K562 (cell line): ENCODE results near the gene YPEL5. TPM values are rescaled to one million over a fixed set of nuclear protein-coding genes. Genes with fewer than 3 reads are reported as not detected.
A peak's percentile ranks its signal among the peaks of the same experiment; 100 is the strongest.

ENCODE experiments used
- ADNP ChIP-seq: fragments of 200-800 bp; sonication (Bioruptor generic); IDR thresholded peaks from 2 replicates; pipeline ENCODE4 v1.6.1; 2016; ENCODE audit warnings: missing genetic modification characterization, missing compliant biosample characterization
- ATF1 ChIP-seq, 2 experiments: fragments of 450-650 bp in 1 of 2; IDR thresholded peaks; 2 replicates each; pipeline ENCODE4 v1.6.1; 2016; ENCODE audit warnings: missing compliant biosample characterization in 1 of 2, missing genetic modification characterization in 1 of 2
- BCOR ChIP-seq: fragments of 450-650 bp; IDR thresholded peaks from 2 replicates; pipeline ENCODE4 v1.6.1; 2016
- BHLHE40 ChIP-seq: IDR thresholded peaks from 2 replicates; pipeline ENCODE4 v1.6.1; 2011; ENCODE audit warnings: low read length, improper control_type of control experiment
- CHD4 ChIP-seq: fragments of 200-600 bp; sonication (generic); IDR thresholded peaks from 3 replicates; pipeline ENCODE4 v1.6.1; 2012; ENCODE audit warnings: low read depth, mild to moderate bottlenecking, mixed read lengths, low read length, inconsistent platforms; ENCODE audit not compliant: insufficient read depth, insufficient replicate concordance, poor library complexity, severe bottlenecking
- FOXA1 ChIP-seq: fragments of 450-650 bp; IDR thresholded peaks from 2 replicates; pipeline ENCODE4 v1.6.1; 2016; ENCODE audit warnings: mild to moderate bottlenecking, borderline replicate concordance
- FOXO4 ChIP-seq: fragments of 450-650 bp; formaldehyde crosslinking; IDR thresholded peaks from 2 replicates; pipeline ENCODE4 v1.4.0; 2020; ENCODE audit warnings: mild to moderate bottlenecking, moderate library complexity
- GTF2A2 ChIP-seq: IDR thresholded peaks from 2 replicates; pipeline ENCODE4 v1.6.1; 2016; ENCODE audit warnings: mild to moderate bottlenecking, missing genetic modification characterization, missing compliant biosample characterization
- HDAC8 ChIP-seq: fragments of 450-650 bp; IDR thresholded peaks from 2 replicates; pipeline ENCODE4 v1.6.1; 2016; ENCODE audit warnings: mild to moderate bottlenecking, missing genetic modification characterization, moderate library complexity, missing compliant biosample characterization
- HNRNPL ChIP-seq: fragments of 200-400 bp; formaldehyde crosslinking; IDR thresholded peaks from 2 replicates; pipeline ENCODE4 v1.6.1; 2017; ENCODE audit warnings: low read depth, mild to moderate bottlenecking, low read length
- MAZ ChIP-seq, 2 experiments: fragments of 450-650 bp in 1 of 2; sonication (generic) in 1 of 2; formaldehyde crosslinking; IDR thresholded peaks in 1 of 2; conservative IDR thresholded peaks in 1 of 2; 2 replicates each; pipeline versions ENCODE4 v1.4.0 to v1.5.0; 2020; ENCODE audit warnings: mild to moderate bottlenecking in 1 of 2, missing genetic modification reagents in 1 of 2
- MEIS2 ChIP-seq: fragments of 450-650 bp; IDR thresholded peaks from 2 replicates; pipeline ENCODE4 v1.6.1; 2014; ENCODE audit warnings: mild to moderate bottlenecking; ENCODE audit not compliant: partially characterized antibody
- MYNN ChIP-seq, 2 experiments: sonication (generic); formaldehyde crosslinking in 1 of 2; IDR thresholded peaks; 2 replicates each; pipeline versions ENCODE4 v1.5.0 to v1.6.1; 2016 to 2020; ENCODE audit warnings: antibody characterized with exemption in 1 of 2, missing genetic modification reagents in 1 of 2
- NCOA1 ChIP-seq: fragments of 450-650 bp; IDR thresholded peaks from 2 replicates; pipeline ENCODE4 v1.6.1; 2016; ENCODE audit warnings: low read depth
- PHB2 ChIP-seq: fragments of 450-650 bp; IDR thresholded peaks from 2 replicates; pipeline ENCODE4 v1.6.1; 2017; ENCODE audit warnings: low read depth
- RBBP5 ChIP-seq: fragments of 200-600 bp; sonication (generic); IDR thresholded peaks from 2 replicates; pipeline ENCODE4 v1.6.1; 2012; ENCODE audit warnings: borderline replicate concordance, mild to moderate bottlenecking, low read length, control low read depth, inconsistent platforms; ENCODE audit not compliant: insufficient read depth, poor library complexity, severe bottlenecking
- RFX7 ChIP-seq: fragments of 250-450 bp; sonication (Bioruptor Pico); IDR thresholded peaks from 2 replicates; pipeline ENCODE4 v1.5.1; 2021; ENCODE audit warnings: mild to moderate bottlenecking
- SIRT6 ChIP-seq: IDR thresholded peaks from one replicate; pipeline ENCODE4 v1.6.1; 2012; ENCODE audit warnings: low read depth, mild to moderate bottlenecking, control low read depth, inconsistent platforms, low read length, moderate library complexity
- SMAD1 ChIP-seq: fragments of 150-350 bp; IDR thresholded peaks from 2 replicates; pipeline ENCODE4 v1.6.1; 2014; ENCODE audit warnings: low read length, low read depth; ENCODE audit not compliant: partially characterized antibody
- SP1 ChIP-seq: sonication (generic); formaldehyde crosslinking; IDR thresholded peaks from 2 replicates; pipeline ENCODE4 v1.8.1; 2022; ENCODE audit warnings: mild to moderate bottlenecking, missing genetic modification reagents
- SPI1 ChIP-seq: IDR thresholded peaks from 2 replicates; pipeline ENCODE4 v1.6.1; 2011; ENCODE audit warnings: low read depth, low read length, control low read depth, borderline replicate concordance
- TCF3 ChIP-seq: sonication (generic); formaldehyde crosslinking; IDR thresholded peaks from 2 replicates; pipeline ENCODE4 v1.4.0; 2020; ENCODE audit warnings: mild to moderate bottlenecking, missing genetic modification reagents
- TCF7 ChIP-seq: sonication (generic); IDR thresholded peaks from 2 replicates; pipeline ENCODE4 v1.6.1; 2016; ENCODE audit warnings: antibody characterized with exemption, borderline replicate concordance
- ZBTB2 ChIP-seq: fragments of 450-650 bp; IDR thresholded peaks from 2 replicates; pipeline ENCODE4 v1.6.1; 2016; ENCODE audit warnings: antibody characterized with exemption
- ZFX ChIP-seq: sonication (generic); formaldehyde crosslinking; IDR thresholded peaks from 2 replicates; pipeline ENCODE4 v1.8.0; 2022; ENCODE audit warnings: mild to moderate bottlenecking, missing genetic modification reagents, moderate library complexity
- ZNF133 ChIP-seq: fragments of 250-450 bp; sonication (Bioruptor Pico); IDR thresholded peaks from 2 replicates; pipeline ENCODE4 v1.4.0; 2020; ENCODE audit warnings: mild to moderate bottlenecking
- polyA plus RNA-seq, 8 experiments: library from polyadenylated mRNA; depleted of rRNA in 4 of 8; stranded (reverse) in 5 of 8; unstranded in 3 of 8; fragments of >200 nt; fragmentation: Nextera tagmentation in 2 of 8; fragmentation: Illumina TruSeq in 1 of 8; extraction: Ambion mirVana in 2 of 8; extraction: Trizol in 1 of 8; gene quantifications; 2 replicates each; pipeline versions ENCODE4 v1.2.1 to v1.2.3, GENCODE V29; 2011 to 2014; ENCODE audit warnings: inconsistent platforms in 1 of 8, missing spikeins in 1 of 8
- total RNA-seq, 7 experiments: library from RNA; depleted of rRNA in 6 of 7; stranded (reverse); fragments of >200 nt in 6 of 7; fragmentation: Illumina TruSeq in 2 of 7; extraction: Trizol in 2 of 7; gene quantifications; 2 replicates each; pipeline versions ENCODE4 v1.2.1 to v1.2.3, GENCODE V29; 2011 to 2021; ENCODE audit warnings: low replicate concordance in 1 of 7
- TF ChIP-seq, protein P1 (sequence below): fragments of 250-450 bp; sonication (Bioruptor Pico); IDR thresholded peaks from 2 replicates; pipeline ENCODE4 v1.8.0; 2022; ENCODE audit warnings: inconsistent platforms

The YPEL5 gene
- total and polyA plus RNA-seq, 9 of the 15 experiments (the other 6 are each of a cell fraction or from before 2014, with no cell fraction given), result 5.4 to 34.4 (median 12.3) TPM

DNA sequence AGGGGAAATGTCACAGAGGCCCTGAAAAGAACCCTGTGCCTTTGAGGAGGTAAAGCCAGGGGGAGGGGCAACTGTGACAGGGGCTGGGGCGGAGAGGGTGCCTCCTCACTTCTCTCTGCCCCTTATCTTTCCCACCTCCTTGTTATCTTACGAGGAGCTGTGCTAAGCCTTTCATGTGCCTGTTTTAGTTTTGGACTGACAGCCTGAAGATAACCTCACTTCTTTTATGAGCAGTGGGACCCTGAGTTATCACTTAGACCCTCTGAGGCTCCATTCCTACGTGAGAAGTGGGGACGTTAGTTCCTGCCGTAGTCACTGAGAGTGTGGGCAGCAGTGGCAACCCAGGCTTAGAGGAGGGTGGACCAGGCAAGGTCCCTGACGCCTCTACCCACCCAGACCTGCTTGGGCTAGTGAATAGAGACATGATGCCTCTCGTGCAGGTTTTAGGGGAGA lies 45.0 kb downstream of the YPEL5 start (continued):
- TF ChIP-seq, protein P1, sequence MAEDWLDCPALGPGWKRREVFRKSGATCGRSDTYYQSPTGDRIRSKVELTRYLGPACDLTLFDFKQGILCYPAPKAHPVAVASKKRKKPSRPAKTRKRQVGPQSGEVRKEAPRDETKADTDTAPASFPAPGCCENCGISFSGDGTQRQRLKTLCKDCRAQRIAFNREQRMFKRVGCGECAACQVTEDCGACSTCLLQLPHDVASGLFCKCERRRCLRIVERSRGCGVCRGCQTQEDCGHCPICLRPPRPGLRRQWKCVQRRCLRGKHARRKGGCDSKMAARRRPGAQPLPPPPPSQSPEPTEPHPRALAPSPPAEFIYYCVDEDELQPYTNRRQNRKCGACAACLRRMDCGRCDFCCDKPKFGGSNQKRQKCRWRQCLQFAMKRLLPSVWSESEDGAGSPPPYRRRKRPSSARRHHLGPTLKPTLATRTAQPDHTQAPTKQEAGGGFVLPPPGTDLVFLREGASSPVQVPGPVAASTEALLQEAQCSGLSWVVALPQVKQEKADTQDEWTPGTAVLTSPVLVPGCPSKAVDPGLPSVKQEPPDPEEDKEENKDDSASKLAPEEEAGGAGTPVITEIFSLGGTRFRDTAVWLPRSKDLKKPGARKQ (CRISPR knock-in tag), result no peak
- TF ChIP-seq HNRNPL (no peak), GTF2A2 (tag) (no peak), RBBP5 (peak; percentile 71), SIRT6 (no peak), MAZ (CRISPR knock-in tag; conservative IDR thresholded peaks at IDR 0.05 in 1 of 2, IDR thresholded peaks at IDR 0.05 in 1 of 2) (peak; percentile 26 to 61; a peak in 1 of 4 replicates), TCF3 (CRISPR knock-in tag) (peak; percentile 97), FOXA1 (no peak), TCF7 (peak; percentile 99), RFX7 (CRISPR knock-in tag) (no peak), SP1 (CRISPR knock-in tag) (peak; percentile 63), ZBTB2 (peak; percentile 69; the same call in 1 of the 2 replicates), MYNN (IDR thresholded peaks at IDR 0.05) (peak; percentile 85), MYNN (CRISPR knock-in tag; IDR thresholded peaks at IDR 0.05) (no peak), SPI1 (no peak), CHD4 (no peak), FOXO4 (CRISPR knock-in tag) (no peak), PHB2 (peak; percentile 79), HDAC8 (no peak), MEIS2 (peak; percentile 80), SMAD1 (peak; percentile 55), BCOR (peak; percentile 65; the same call in 1 of the 2 replicates), ADNP (tag) (no peak), BHLHE40 (peak; percentile 91), ZFX (CRISPR knock-in tag) (peak; percentile 45), NCOA1 (peak; percentile 61; the same call in 1 of the 2 replicates), ZNF133 (CRISPR knock-in tag) (no peak), ATF1 (CRISPR knock-in tag; IDR thresholded peaks at IDR 0.05) (no peak), ATF1 (tag; IDR thresholded peaks at IDR 0.05) (peak; percentile 38; the same call in 1 of the 2 replicates)
